NCI-H1092 (cell line): ENCODE data around the gene RHEX.
"Not testable (repeated sequence)": the region's sequence is repeated elsewhere in the genome, so short reads cannot be mapped to it uniquely, and the experiment has no call there.

Experiments used
- DNase-seq: peaks from one replicate; lab custom pipeline; 2025; lab: John Stamatoyannopoulos, UW

RHEX gene

DNA sequence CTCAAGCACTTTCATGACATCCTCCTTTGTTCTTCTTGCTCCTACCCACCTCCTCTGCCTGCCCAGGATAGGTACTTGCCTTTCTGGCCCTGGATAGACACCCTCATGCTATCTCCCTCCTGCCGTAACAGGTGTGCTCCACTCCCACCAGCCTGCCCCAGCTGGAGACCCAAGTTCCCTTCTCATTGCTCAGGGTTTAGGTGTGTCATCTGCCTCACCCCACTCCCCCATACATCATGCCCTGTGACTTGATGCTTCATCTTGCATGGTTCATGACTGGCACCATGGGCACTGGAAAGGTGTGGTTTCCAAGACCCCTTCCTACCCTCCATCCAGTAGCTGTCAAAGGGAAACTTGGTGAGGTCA lies 5.9 kb downstream of the RHEX start:
- DNase-seq: no peak

- DNase-seq: no peak
These were observed 6.5 kb downstream of the RHEX start for GRCh38 chr1:206059355-206059915.

DNA sequence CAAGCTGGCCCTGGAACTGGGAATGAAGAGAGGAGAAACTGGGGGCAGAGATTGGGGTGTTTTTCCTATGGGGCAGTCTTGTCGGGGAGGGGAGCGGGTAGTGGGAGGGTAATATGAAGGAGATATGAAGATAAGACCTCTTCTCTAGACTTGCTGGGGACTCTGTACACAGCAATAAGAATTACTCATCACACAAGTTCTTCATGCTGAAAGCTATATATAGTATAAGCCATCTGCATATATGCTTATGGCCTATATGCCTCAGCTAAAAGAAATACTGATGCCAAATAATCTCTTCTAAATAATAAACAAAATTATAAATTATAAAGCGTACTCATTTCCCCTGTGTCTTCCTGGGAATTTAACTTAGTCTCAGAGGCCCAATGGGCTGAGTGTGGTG lies 7.9 kb downstream of the RHEX start:
- DNase-seq: no peak

DNA sequence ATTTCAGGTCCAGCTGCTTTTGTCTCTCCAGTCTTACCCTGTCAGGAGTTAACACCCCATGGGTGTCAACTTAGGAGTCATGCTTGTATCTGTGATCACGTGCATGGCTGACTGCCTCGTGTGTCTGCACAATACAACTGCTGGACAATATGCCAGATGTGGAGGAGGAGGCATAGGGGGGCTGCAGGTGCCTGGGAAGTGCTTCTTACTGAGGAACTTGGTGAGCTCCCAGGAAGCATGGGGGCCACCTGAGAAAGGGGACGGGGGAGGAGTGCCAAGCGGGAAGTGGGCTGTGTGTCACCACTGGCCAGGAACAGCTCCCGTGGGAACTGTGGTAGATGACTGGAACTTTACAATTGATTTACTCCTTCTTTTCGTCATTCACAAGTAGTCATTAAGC lies 9.5 kb downstream of the RHEX start:
- no peak for DNase-seq

DNA sequence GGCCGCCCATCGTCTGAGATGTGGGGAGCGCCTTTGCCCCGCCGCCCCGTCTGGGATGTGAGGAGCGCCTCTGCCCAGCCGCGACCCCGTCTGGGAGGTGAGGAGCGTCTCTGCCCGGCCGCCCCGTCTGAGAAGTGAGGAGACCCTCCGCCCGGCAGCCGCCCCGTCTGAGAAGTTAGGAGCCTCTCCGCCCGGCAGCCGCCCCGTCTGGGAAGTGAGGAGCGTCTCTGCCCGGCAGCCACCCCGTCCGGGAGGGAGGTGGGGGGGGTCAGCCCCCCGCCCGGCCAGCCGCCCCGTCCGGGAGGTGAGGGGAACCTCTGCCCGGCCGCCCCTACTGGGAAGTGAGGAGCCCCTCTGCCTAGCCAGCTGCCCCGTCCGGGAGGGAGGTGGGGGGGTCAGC lies 11.0 kb downstream of the RHEX start:
- not testable (repeated sequence) for DNase-seq

- DNase-seq: not testable (repeated sequence)
These were observed 11.5 kb downstream of the RHEX start for GRCh38 chr1:206064501-206064900.

- no peak for DNase-seq
These were observed 12.7 kb downstream of the RHEX start for GRCh38 chr1:206065547-206066145.

DNA sequence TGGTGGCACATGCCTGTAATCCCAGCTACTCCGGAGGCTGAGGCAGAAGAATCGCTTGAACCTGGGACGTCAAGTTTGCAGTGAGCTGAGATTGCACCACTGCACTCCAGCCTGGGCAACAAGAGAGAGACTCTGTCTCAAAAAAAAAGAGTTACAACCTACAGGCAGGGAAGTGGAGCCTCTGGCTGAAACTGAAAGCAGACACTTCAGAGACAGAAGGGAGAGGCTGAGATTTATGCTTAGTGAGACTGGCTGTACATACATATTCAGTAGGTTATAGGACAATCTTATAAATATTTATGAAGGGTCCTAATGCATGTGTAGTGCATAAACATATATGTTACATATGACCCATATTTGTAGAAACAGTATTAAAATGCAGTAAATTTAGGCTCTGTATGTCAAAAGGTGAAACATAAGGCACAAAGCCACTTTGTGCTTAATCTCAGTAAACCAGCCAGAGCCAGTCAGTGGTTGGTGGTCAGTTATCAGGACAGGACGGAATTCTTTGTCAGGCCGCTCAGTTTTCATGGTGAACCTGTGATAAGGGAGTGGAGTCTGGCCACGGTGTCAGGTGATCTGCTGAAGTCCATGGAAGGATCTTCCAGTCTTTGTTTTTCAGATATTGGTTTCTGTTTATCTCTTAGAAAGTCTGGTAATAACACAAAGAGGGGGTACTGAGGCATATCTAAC lies 13.7 kb downstream of the RHEX start:
- DNase-seq: no peak

GRCh38 chr1:206067486-206068227 lies 14.7 kb downstream of the RHEX start:
- no peak for DNase-seq

DNA sequence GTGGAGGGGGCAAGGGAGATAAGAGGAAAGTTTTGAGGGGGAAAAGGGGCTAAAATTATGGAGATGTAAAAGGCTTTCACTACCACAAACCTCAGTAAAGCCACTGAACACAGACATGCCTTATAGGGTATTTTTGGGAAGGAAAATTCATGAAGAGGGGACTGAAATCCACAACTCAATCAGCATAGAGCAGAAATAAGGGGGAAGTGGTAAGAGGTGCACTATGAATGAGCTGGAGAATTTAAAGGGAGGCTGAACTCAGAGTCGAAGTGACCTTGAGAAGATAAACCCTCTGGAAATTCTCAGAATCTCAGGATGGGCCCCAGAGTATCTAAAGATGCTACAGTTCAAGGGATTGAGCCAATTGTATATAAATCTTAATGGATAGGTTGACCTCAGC lies 15.3 kb downstream of the RHEX start:
- DNase-seq: no peak

- DNase-seq: no peak
These were observed 17.8 kb downstream of the RHEX start for GRCh38 chr1:206070627-206071304.

DNA sequence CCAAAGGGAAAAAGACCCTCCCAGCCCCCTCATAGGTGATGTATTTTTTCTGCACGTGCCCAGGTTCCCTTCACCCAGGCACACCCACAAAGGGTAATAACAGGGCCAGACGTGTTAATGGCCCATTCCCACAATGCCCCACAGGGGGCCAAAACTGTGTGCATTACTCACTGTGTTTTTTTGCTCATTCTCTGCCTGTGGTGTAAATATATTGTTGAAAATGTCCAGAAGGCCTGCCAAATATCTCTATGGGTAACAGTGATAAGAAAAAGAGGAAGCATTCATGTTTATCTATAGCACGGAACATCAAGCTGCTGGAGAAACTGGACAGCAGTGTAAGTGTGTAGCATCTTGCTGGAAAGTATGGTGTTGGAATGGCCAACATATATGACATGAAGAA lies 21.9 kb downstream of the RHEX start:
- DNase-seq: no peak

GRCh38 chr1:206075786-206076755 lies 23.1 kb downstream of the RHEX start:
- no peak for DNase-seq

- no peak for DNase-seq
These were observed 26.2 kb downstream of the RHEX start for GRCh38 chr1:206079135-206079534.

DNA sequence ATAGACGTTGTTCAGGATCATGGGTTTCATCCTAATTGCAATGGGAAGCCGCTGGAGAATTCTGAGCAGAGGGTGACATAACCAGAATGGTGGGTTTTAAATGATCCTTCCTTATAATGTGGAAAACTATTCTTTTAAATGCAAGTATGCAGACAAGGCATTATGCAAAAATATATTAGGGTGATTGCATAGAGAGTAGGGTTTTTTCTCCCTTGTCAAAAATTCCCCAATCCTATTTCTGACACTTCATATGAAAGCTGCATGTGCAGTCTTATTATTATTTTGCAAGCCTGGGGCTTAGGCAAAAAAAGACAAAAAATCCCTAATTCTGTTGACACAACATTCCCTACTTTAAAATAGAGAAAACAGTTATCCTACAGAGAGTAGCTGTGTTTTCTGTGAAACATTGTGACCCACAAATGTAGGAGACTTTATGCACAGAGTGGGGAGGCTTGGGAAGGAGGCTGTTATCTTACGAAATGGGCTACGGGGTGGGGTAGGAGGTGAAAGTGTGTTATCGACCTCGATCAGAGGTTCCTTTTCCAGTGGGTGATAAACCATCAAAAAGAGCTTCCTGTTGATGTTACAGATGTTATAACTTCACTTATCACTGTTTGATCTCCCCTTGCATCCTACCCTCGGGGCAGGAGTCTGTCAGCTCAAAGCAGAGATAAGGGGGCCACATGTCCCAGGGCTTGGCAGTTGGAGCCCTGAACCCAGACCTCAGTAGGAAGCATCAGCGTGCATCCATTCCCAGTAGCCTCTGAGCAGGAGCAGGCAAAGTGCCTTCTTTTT lies 27.2 kb downstream of the RHEX start:
- no peak for DNase-seq

GRCh38 chr1:206081856-206082255 lies 28.9 kb downstream of the RHEX start:
- DNase-seq: peak; percentile 45

- DNase-seq: no peak
These were observed 30.1 kb downstream of the RHEX start for GRCh38 chr1:206082831-206083695.

DNA sequence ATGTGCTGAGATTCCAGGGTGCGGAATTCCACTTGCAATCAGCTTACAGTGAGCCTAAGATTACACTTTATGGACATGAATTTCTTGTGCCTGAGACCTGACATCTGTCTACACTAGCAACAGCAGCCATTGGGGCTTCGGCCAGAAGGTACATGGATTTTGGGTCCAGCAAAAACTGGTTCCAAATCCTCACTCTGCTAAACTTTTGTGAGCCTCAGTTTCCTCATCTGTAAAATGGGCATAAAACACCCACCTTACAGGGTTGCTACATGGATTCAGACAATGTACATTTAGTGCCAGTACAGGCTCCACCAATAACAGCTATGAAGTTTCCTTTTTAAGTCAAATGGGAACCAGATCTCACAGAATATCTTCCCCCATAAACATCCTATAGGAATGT lies 30.8 kb downstream of the RHEX start:
- DNase-seq: no peak

DNA sequence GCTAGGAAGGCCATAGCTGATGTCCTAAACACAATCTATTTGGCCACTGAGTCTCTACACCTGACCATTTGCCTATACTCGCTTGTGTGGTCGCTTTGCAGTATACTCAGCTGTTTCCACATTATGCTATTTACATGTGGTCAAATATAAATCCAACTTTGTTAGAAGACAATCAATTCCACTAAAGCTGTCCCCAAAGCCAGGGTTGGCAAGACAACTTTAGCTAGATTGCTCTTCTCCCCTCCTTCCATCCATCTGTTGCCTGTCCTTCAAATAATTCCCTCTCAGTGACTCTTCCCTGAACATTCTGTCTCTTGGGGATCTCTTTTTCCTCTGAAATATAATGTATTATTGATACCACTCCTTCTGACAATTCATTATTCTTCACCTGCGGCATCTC lies 34.1 kb downstream of the RHEX start:
- no peak for DNase-seq

GRCh38 chr1:206089341-206089740 lies 36.4 kb downstream of the RHEX start:
- DNase-seq: no peak
